Epithelial cell of esophagus (primary cell): Measurements from ENCODE around the gene ZMYM4.

ENCODE experiments used
- DNase-seq: peaks from one replicate; pipeline ENCODE4 v3.0.0; 2010; ENCODE audit warnings: low read depth
- H3K4me3 ChIP-seq: 2 replicates; pipeline ENCODE4 v1.5.1; 2011; ENCODE audit warnings: mild to moderate bottlenecking, low read length, control low read depth
- CTCF ChIP-seq: IDR thresholded peaks from 2 replicates; pipeline ENCODE4 v1.5.1; 2011; ENCODE audit warnings: low read depth, mild to moderate bottlenecking, low read length, control low read depth, inconsistent platforms; ENCODE audit not compliant: insufficient read depth; ENCODE audit errors: missing control alignments

ZMYM4 gene

GRCh38 chr1:35447278-35447677, 178.8 kb downstream of the ZMYM4 start:
- H3K4me3 ChIP-seq = no peak overlapping the region
- TF ChIP-seq CTCF = no peak
- no peak for DNase-seq

- no peak for TF ChIP-seq CTCF
- H3K4me3 ChIP-seq = no peak overlapping the region
- peak; percentile 97 for DNase-seq
Measured at GRCh38 chr1:35448344-35448801, 179.9 kb downstream of the ZMYM4 start.

- no peak for TF ChIP-seq CTCF
- DNase-seq = peak; percentile 97
- no peak overlapping the region for H3K4me3 ChIP-seq
Measured at GRCh38 chr1:35449334-35450008, 181.0 kb downstream of the ZMYM4 start.

- DNase-seq = peak; percentile 78
- H3K4me3 ChIP-seq = no peak overlapping the region
- TF ChIP-seq CTCF = peak; percentile 95
Measured at GRCh38 chr1:35451125-35451528, 182.6 kb downstream of the ZMYM4 start.

GRCh38 chr1:35452106-35452774, 183.7 kb downstream of the ZMYM4 start:
- peak; percentile 27 for TF ChIP-seq CTCF
- DNase-seq = peak; percentile 60
- H3K4me3 ChIP-seq = no peak overlapping the region

GRCh38 chr1:35453031-35453430, 184.5 kb downstream of the ZMYM4 start:
- no peak for DNase-seq
- no peak overlapping the region for H3K4me3 ChIP-seq
- no peak for TF ChIP-seq CTCF
